ENCODE data around the gene ENGASE.

Gene ENGASE

GRCh38 chr17:79108232-79108850 lies 33.7 kb downstream of the ENGASE start:
- Mint-ChIP-seq H3K4me3 (no peak overlapping the region), H3K9me3 (no peaks in the 10 kb centered on the region), H3K27ac (no peak overlapping the region), H3K4me1 (no peaks in the 10 kb centered on the region), H3K27me3 (peaks cover 11% of the 10 kb centered on the region), H3K36me3 (no peaks in the 10 kb centered on the region)
- CTCF ChIA-PET = no interaction called here
- DNase-seq = no peak

GRCh38 chr17:79108870-79109269 lies 34.2 kb downstream of the ENGASE start:
- H3K36me3 Mint-ChIP-seq = no peaks in the 10 kb centered on the region
- CTCF ChIA-PET = no interaction called here
- H3K27me3 Mint-ChIP-seq = peaks cover 7% of the 10 kb centered on the region
- H3K4me1 Mint-ChIP-seq = no peaks in the 10 kb centered on the region
- no peak overlapping the region for H3K27ac Mint-ChIP-seq
- H3K4me3 Mint-ChIP-seq = no peak overlapping the region
- no peak for DNase-seq
- no peaks in the 10 kb centered on the region for H3K9me3 Mint-ChIP-seq

GRCh38 chr17:79109584-79109983 lies 35.0 kb downstream of the ENGASE start:
- H3K4me1 Mint-ChIP-seq = no peaks in the 10 kb centered on the region
- no peak overlapping the region for H3K27ac Mint-ChIP-seq
- H3K4me3 Mint-ChIP-seq = no peak overlapping the region
- H3K9me3 Mint-ChIP-seq = no peaks in the 10 kb centered on the region
- CTCF ChIA-PET = no interaction called here
- no peak for DNase-seq
- H3K27me3 Mint-ChIP-seq = peaks cover 5% of the 10 kb centered on the region
- H3K36me3 Mint-ChIP-seq = no peaks in the 10 kb centered on the region

GRCh38 chr17:79111097-79111496 lies 36.5 kb downstream of the ENGASE start:
- DNase-seq = no peak
- H3K36me3 Mint-ChIP-seq = no peaks in the 10 kb centered on the region
- H3K4me3 Mint-ChIP-seq = no peak overlapping the region
- no peaks in the 10 kb centered on the region for H3K4me1 Mint-ChIP-seq
- H3K27ac Mint-ChIP-seq = no peak overlapping the region
- CTCF ChIA-PET = no interaction called here
- H3K9me3 Mint-ChIP-seq = no peaks in the 10 kb centered on the region
- peaks cover 5% of the 10 kb centered on the region for H3K27me3 Mint-ChIP-seq

GRCh38 chr17:79112471-79112870 lies 37.8 kb downstream of the ENGASE start:
- Mint-ChIP-seq H3K4me3 (no peak overlapping the region), H3K27me3 (peaks cover 9% of the 10 kb centered on the region), H3K4me1 (no peaks in the 10 kb centered on the region), H3K9me3 (no peaks in the 10 kb centered on the region), H3K27ac (no peak overlapping the region), H3K36me3 (no peaks in the 10 kb centered on the region)
- DNase-seq = no peak
- CTCF ChIA-PET = interaction anchor here (0.6 kb wide), 1 partner anchor 631 kb away, joined by 3 read pairs; no protein-coding TSS in a partner anchor

- no peak overlapping the region for H3K4me3 Mint-ChIP-seq
- no peaks in the 10 kb centered on the region for H3K36me3 Mint-ChIP-seq
- no peak for DNase-seq
- H3K9me3 Mint-ChIP-seq = no peaks in the 10 kb centered on the region
- peaks cover 9% of the 10 kb centered on the region for H3K27me3 Mint-ChIP-seq
- CTCF ChIA-PET = no interaction called here
- no peak overlapping the region for H3K27ac Mint-ChIP-seq
- no peaks in the 10 kb centered on the region for H3K4me1 Mint-ChIP-seq
Measured at GRCh38 chr17:79113699-79114457, 39.3 kb downstream of the ENGASE start.

GRCh38 chr17:79114458-79115301 lies 40.1 kb downstream of the ENGASE start:
- no peaks in the 10 kb centered on the region for H3K9me3 Mint-ChIP-seq
- no peak overlapping the region for H3K4me3 Mint-ChIP-seq
- peaks cover 9% of the 10 kb centered on the region for H3K27me3 Mint-ChIP-seq
- H3K27ac Mint-ChIP-seq = no peak overlapping the region
- H3K36me3 Mint-ChIP-seq = no peaks in the 10 kb centered on the region
- no peak for DNase-seq
- CTCF ChIA-PET = no interaction called here
- no peaks in the 10 kb centered on the region for H3K4me1 Mint-ChIP-seq

- H3K9me3 Mint-ChIP-seq = no peaks in the 10 kb centered on the region
- no peak overlapping the region for H3K4me3 Mint-ChIP-seq
- no peak for DNase-seq
- H3K27me3 Mint-ChIP-seq = peaks cover 9% of the 10 kb centered on the region
- CTCF ChIA-PET = no interaction called here
- no peak overlapping the region for H3K27ac Mint-ChIP-seq
- H3K4me1 Mint-ChIP-seq = no peaks in the 10 kb centered on the region
- no peaks in the 10 kb centered on the region for H3K36me3 Mint-ChIP-seq
Measured at GRCh38 chr17:79115487-79115886, 40.9 kb downstream of the ENGASE start.

GRCh38 chr17:79116575-79117368 lies 42.1 kb downstream of the ENGASE start:
- Mint-ChIP-seq H3K4me1 (no peaks in the 10 kb centered on the region), H3K4me3 (no peak overlapping the region), H3K9me3 (no peaks in the 10 kb centered on the region), H3K27ac (no peak overlapping the region), H3K27me3 (peaks cover 9% of the 10 kb centered on the region), H3K36me3 (no peaks in the 10 kb centered on the region)
- CTCF ChIA-PET = no interaction called here
- DNase-seq = no peak

GRCh38 chr17:79117905-79118487 lies 43.4 kb downstream of the ENGASE start:
- Mint-ChIP-seq H3K4me3 (no peak overlapping the region), H3K27ac (no peak overlapping the region)

GRCh38 chr17:79118924-79119323 lies 44.3 kb downstream of the ENGASE start:
- CTCF ChIA-PET = interaction anchor here (0.6 kb wide), 1 partner anchor 963 kb away, joined by 3 read pairs; no protein-coding TSS in a partner anchor

More at GRCh38 chr17:79117905-79118487, 43.4 kb downstream of the ENGASE start:
- Mint-ChIP-seq H3K9me3 (no peaks in the 10 kb centered on the region), H3K36me3 (no peaks in the 10 kb centered on the region), H3K27me3 (peaks cover 9% of the 10 kb centered on the region), H3K4me1 (no peaks in the 10 kb centered on the region)
- no peak for DNase-seq
- CTCF ChIA-PET = no interaction called here

GRCh38 chr17:79120259-79120658 lies 45.6 kb downstream of the ENGASE start:
- CTCF ChIA-PET = interaction anchor here (0.6 kb wide), 1 partner anchor 1044 kb away, joined by 4 read pairs; no protein-coding TSS in a partner anchor
- Mint-ChIP-seq H3K4me3 (no peak overlapping the region), H3K27me3 (peaks cover 5% of the 10 kb centered on the region)

More at GRCh38 chr17:79118924-79119323, 44.3 kb downstream of the ENGASE start:
- Mint-ChIP-seq H3K27me3 (peaks cover 8% of the 10 kb centered on the region), H3K27ac (no peak overlapping the region), H3K4me1 (no peaks in the 10 kb centered on the region), H3K4me3 (no peak overlapping the region), H3K9me3 (no peaks in the 10 kb centered on the region), H3K36me3 (no peaks in the 10 kb centered on the region)
- no peak for DNase-seq

GRCh38 chr17:79123988-79124387 lies 49.4 kb downstream of the ENGASE start:
- H3K36me3 Mint-ChIP-seq = no peaks in the 10 kb centered on the region
- H3K27me3 Mint-ChIP-seq = peaks cover 13% of the 10 kb centered on the region
- no peak overlapping the region for H3K27ac Mint-ChIP-seq
- H3K9me3 Mint-ChIP-seq = no peaks in the 10 kb centered on the region
- H3K4me1 Mint-ChIP-seq = no peaks in the 10 kb centered on the region
- no peak for DNase-seq
- H3K4me3 Mint-ChIP-seq = no peak overlapping the region
- CTCF ChIA-PET = no interaction called here

More at GRCh38 chr17:79120259-79120658, 45.6 kb downstream of the ENGASE start:
- no peak overlapping the region for H3K27ac Mint-ChIP-seq
- no peaks in the 10 kb centered on the region for H3K4me1 Mint-ChIP-seq
- no peaks in the 10 kb centered on the region for H3K9me3 Mint-ChIP-seq
- no peak for DNase-seq
- no peaks in the 10 kb centered on the region for H3K36me3 Mint-ChIP-seq
